Lower lobe of right lung (tissue), 2 donors: ENCODE results near the gene AOPEP. TPM values are rescaled to one million over a fixed set of nuclear protein-coding genes. Genes with fewer than 3 reads are reported as not detected.

ENCODE experiments used
- ATAC-seq, 2 donors: fragments of 200-7000 bp; cut with Tn5 transposase; one replicate each; pipeline ENCODE4 v1.9.1; 2020 to 2022; ENCODE audit warnings: mild to moderate bottlenecking in 2 of 2, moderate library complexity in 2 of 2
- DNase-seq: peaks from one replicate; pipeline ENCODE4 v3.0.0-alpha.2; 2020
- H3K27ac ChIP-seq: fragments of 200-600 bp; one replicate; pipeline ENCODE4 v1.8.0; 2022
- H3K27me3 ChIP-seq: fragments of 200-600 bp; one replicate; pipeline ENCODE4 v1.8.0; 2022; ENCODE audit warnings: low read depth
- H3K36me3 ChIP-seq: fragments of 200-600 bp; one replicate; pipeline ENCODE4 v1.8.0; 2022; ENCODE audit warnings: mild to moderate bottlenecking
- H3K4me1 ChIP-seq: fragments of 200-600 bp; one replicate; pipeline ENCODE4 v1.8.0; 2022
- H3K4me3 ChIP-seq: fragments of 200-600 bp; one replicate; pipeline ENCODE4 v1.8.0; 2022; ENCODE audit warnings: mild to moderate bottlenecking
- H3K9me3 ChIP-seq: fragments of 200-600 bp; one replicate; pipeline ENCODE4 v1.8.0; 2022
- intact Hi-C: fragments of 100-400 bp; cut with DNase I; formaldehyde crosslinking; loops from one replicate; pipeline ENCODE4 v1.11.0; 2022
- total RNA-seq: library from RNA; stranded (reverse); fragmentation: NEBNext Ultra II Directional; extraction: Animal tissue kit (Norgen Biotek cat#: 25700); gene quantifications from one replicate; pipeline ENCODE4 v1.2.1, GENCODE V29; 2021
- TF ChIP-seq, protein P1 (sequence below): fragments of 200-600 bp; IDR thresholded peaks from one replicate; pipeline ENCODE4 v1.8.0; 2022; ENCODE audit warnings: antibody characterized with exemption, mild to moderate bottlenecking
- donor health status: DM: no; HTN: yes; CAD: no; lungs with severe emphysema.

Gene AOPEP
- total RNA-seq, 1 donor from 2014 or later: 63.7 TPM

GRCh38 chr9:94990897-94991561 is 264.5 kb downstream of the AOPEP start:
- no peaks in the 10 kb centered on the region for H3K36me3 ChIP-seq
- no peak overlapping the region for H3K27ac ChIP-seq
- H3K9me3 ChIP-seq: no peaks in the 10 kb centered on the region
- DNase-seq: no peak
- H3K4me1 ChIP-seq: peaks cover 10% of the 10 kb centered on the region
- no peaks in the 10 kb centered on the region for H3K27me3 ChIP-seq
- H3K4me3 ChIP-seq: no peak overlapping the region
- ATAC-seq: no peak
- intact Hi-C loops: no loop called here
- TF ChIP-seq, protein P1, sequence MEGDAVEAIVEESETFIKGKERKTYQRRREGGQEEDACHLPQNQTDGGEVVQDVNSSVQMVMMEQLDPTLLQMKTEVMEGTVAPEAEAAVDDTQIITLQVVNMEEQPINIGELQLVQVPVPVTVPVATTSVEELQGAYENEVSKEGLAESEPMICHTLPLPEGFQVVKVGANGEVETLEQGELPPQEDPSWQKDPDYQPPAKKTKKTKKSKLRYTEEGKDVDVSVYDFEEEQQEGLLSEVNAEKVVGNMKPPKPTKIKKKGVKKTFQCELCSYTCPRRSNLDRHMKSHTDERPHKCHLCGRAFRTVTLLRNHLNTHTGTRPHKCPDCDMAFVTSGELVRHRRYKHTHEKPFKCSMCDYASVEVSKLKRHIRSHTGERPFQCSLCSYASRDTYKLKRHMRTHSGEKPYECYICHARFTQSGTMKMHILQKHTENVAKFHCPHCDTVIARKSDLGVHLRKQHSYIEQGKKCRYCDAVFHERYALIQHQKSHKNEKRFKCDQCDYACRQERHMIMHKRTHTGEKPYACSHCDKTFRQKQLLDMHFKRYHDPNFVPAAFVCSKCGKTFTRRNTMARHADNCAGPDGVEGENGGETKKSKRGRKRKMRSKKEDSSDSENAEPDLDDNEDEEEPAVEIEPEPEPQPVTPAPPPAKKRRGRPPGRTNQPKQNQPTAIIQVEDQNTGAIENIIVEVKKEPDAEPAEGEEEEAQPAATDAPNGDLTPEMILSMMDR: no peak

- H3K36me3 ChIP-seq: no peaks in the 10 kb centered on the region
- H3K27me3 ChIP-seq: no peaks in the 10 kb centered on the region
- TF ChIP-seq, protein P1: no peak
- intact Hi-C loops: no loop called here
- H3K4me3 ChIP-seq: no peak overlapping the region
- H3K27ac ChIP-seq: peak overlapping the region; percentile 48
- ATAC-seq: no peak
- DNase-seq: no peak
- peaks cover 17% of the 10 kb centered on the region for H3K4me1 ChIP-seq
- no peaks in the 10 kb centered on the region for H3K9me3 ChIP-seq
Measured at GRCh38 chr9:94991961-94992907, 265.7 kb downstream of the AOPEP start.

DNA sequence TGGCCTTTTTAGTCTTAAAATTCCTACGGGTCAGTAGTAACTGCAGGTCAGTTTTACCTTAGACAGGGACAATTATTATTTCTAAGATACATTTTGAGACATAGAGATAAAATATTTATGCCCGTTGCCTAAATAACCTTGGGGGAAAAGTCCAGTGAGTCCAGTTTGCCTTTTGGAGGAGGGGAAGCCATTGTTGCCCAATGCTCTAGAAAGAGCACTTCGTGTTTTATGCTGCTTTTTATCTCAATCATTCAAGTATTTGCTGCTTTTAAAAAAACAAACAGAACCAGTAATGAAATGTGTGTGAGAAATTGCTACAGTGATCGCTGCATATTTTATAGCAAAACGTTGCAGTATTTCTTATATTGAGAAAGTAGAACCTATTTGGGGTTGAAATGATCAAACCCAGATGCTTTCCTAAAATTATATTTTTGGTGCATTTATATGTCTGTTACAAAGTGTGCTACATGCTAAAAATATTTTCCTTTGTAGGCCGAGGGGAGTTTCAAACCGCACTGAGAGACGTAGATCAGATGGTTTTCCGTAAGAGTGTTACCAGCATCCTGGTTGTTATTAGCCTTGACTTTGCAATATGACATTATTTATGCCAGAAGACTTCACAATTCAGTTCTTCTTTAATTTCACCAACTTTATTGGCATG is 266.8 kb downstream of the AOPEP start:
- Histone ChIP-seq H3K9me3 (no peaks in the 10 kb centered on the region), H3K27ac (peak overlapping the region; percentile 48), H3K4me1 (peaks cover 17% of the 10 kb centered on the region), H3K36me3 (no peaks in the 10 kb centered on the region), H3K27me3 (no peaks in the 10 kb centered on the region), H3K4me3 (no peak overlapping the region)
- TF ChIP-seq, protein P1: no peak
- intact Hi-C loops: no loop called here
- ATAC-seq: no peak
- no peak for DNase-seq

- DNase-seq (no peak), ATAC-seq (no peak)
- H3K4me1 ChIP-seq: peaks cover 17% of the 10 kb centered on the region
- H3K36me3 ChIP-seq: no peaks in the 10 kb centered on the region
- TF ChIP-seq, protein P1: no peak
- peak overlapping the region; percentile 8 for H3K27ac ChIP-seq
- H3K9me3 ChIP-seq: no peaks in the 10 kb centered on the region
- H3K4me3 ChIP-seq: no peak overlapping the region
- H3K27me3 ChIP-seq: no peaks in the 10 kb centered on the region
- intact Hi-C loops: no loop called here
Measured at GRCh38 chr9:94993821-94994165, 267.3 kb downstream of the AOPEP start.

DNA sequence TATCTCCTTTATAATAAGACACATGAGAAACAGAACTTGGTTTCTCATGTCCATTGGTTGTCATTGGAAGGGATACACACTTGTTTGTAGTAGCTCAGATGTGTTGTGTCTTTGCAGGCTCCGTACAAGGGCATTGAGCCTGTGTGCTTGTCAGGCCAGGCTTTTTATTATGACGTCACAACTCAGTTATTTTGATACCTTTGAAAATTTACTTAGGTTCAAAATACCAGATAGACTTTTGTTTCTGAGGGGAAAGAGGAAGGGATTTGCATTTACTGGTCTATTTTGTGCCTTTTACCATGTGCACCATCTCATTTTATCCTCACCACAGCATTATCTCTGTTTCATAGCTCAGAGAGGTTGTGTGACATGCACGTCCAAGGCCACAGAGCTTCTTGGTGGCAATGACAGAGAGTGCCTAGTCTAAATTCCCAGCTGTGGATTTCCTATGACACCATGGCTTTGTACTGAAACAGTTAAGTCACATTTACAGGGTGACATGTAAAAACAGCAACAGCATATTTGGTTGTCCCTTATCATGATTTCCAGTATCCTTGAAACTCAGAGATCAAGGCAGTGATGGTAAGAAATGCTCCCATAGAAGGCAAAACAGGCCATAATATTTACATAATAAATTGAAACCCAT is 268.7 kb downstream of the AOPEP start:
- Histone ChIP-seq H3K27ac (peak overlapping the region; percentile 56), H3K4me3 (no peak overlapping the region), H3K27me3 (no peaks in the 10 kb centered on the region), H3K4me1 (peaks cover 17% of the 10 kb centered on the region), H3K36me3 (no peaks in the 10 kb centered on the region), H3K9me3 (no peaks in the 10 kb centered on the region)
- TF ChIP-seq, protein P1: no peak
- ATAC-seq: no peak
- no peak for DNase-seq
- intact Hi-C loops: no loop called here
